GM18861 (cell line): ENCODE data around the gene GPR176.
"Not testable (repeated sequence)": the region's sequence is repeated elsewhere in the genome, so short reads cannot be mapped to it uniquely, and the experiment has no call there.

Experiments
- ATAC-seq: cut with Tn5 transposase; IDR thresholded peaks from one replicate; pipeline ENCODE4 v1.9.1; 2021; ENCODE audit not compliant: unreplicated experiment

The GPR176 gene

GRCh38 chr15:39817892-39818291 lies 102.2 kb downstream of the GPR176 start:
- ATAC-seq: no peak

- ATAC-seq: no peak
Measured at GRCh38 chr15:39814489-39814888, 105.6 kb downstream of the GPR176 start.

- not testable (repeated sequence) for ATAC-seq
Measured at GRCh38 chr15:39812651-39813050, 107.4 kb downstream of the GPR176 start.

DNA sequence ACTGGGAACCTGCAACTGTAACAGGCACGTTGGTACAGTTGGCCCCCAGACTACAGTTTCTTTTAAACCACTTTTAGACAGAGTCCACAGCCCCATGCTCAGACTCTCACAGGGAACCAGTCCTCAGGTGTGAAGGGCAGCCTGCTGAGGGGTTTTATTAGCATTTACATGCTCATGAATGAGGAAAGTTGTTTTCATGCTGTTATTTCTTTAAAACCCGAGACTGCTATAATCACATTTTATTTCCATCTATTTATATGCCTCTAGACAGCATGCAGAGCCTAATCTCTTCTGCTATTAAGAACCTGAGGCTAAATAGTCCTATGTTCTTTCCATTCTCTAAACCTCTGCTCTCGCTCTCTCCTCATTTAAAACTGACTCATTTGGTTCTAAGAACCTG lies 111.2 kb downstream of the GPR176 start:
- ATAC-seq: no peak

DNA sequence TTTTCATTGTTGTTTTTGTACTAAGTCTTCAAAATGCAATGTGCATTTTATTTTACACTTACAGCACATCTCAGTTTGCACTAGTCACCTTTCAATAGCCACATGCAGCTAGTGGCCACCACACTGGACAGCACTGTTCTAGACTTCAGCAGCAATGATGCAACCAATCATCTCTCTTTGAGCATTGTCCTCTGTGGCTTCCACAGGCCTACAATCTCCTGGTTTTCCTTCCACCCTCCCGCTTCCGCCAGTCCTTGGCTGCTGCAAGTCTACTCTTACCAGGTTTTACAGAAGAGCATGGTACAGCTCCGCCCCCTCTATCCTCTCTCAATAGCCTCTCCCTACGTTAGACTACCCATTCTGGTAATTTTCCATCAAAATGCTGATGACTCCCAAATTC lies 112.3 kb downstream of the GPR176 start:
- ATAC-seq: no peak

GRCh38 chr15:39804026-39804425 lies 116.0 kb downstream of the GPR176 start:
- no peak for ATAC-seq

DNA sequence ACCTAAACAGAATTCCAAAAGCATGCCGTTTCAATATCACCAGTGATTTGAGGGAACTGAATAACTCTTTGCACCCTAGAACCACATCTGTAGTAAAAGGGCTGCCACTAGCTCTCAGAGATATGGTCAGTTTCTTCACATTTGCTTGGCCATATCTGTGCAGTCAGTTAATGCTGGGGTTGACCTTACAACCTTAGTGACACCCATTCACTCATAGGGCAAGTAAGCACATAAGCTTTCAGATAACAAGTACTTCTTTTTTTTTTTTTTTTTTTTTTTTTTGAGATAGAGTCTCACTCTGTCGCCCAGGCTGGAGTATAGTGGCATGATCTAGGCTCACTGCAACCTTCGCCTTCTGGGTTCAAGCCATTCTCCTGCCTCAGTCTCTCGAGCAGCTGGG lies 117.0 kb downstream of the GPR176 start:
- ATAC-seq: no peak

DNA sequence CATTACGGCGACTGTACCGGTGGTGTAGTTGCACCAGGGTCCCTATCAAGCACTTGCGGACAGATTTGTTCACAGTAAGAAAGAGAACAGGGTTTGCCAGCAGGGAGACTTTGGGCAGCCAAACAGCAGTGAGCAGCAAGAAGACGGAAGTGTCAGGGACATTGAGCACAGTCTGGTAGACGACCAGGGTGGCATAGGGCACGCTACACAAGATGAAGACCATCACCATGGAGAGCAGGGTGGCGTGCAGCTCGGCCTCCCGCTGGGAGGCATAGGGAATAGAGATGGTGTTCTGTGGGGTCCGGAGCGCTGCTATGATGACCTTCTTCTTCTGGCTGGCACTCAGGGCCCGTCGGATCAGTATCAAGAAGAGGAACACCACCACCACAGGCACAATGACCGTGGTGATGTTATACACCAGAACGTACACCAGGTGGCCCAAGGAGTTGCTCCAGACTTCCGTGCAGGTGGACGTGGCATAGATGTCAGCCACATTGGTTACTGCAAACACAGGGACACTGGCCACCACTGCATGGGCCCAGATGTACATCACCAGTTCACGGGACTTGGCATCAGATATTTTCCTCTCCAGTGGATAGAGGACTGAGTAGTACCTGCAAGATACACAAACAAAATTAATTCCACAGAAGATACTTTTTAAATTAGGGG lies 118.3 kb downstream of the GPR176 start:
- ATAC-seq: peak; percentile 63

DNA sequence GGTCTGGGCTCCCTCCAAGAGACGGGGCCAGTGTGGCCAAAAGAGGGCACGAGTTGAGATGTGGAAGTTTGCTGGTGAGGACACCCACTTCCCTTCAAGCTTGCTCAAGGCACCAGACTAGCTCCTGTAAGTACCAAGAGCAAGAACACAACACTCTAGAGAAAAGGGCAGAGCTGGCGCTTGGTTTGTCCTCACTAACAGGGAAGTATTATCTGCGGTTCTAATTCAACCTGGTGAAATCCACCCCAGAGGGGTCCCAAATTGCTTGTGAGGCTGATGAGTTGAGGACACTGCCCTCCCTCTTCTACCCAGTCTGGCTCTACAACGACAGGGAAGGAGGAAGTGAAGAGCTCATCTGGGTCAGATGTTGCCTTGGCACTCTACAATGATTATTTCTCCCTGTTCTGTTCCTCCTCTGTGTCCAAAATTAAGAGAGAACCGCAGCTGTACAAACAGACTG lies 120.5 kb downstream of the GPR176 start:
- no peak for ATAC-seq

DNA sequence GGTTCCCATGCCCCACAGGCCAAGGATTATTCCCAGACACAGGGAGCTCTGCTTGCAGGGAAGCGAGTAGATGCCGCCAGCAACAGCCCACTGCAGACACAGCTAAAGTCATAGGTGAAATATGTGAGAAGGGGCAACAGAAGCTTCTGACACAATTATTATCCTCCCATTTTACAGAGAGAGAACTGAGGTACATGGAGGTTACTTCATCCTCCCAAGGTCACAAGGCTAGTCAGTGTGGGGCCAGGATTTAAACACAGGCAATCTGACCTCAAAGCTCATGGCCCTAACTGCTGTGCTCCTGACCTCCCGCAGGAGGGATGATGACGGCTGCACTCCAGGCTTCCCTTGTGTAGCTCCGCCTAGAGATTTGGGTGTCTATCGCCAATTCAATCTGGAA lies 121.7 kb downstream of the GPR176 start:
- ATAC-seq: no peak

- ATAC-seq: no peak
Measured at GRCh38 chr15:39797407-39797806, 122.7 kb downstream of the GPR176 start.

GRCh38 chr15:39796601-39797000 lies 123.5 kb downstream of the GPR176 start:
- ATAC-seq: no peak

- no peak for ATAC-seq
Measured at GRCh38 chr15:39795486-39795885, 124.6 kb downstream of the GPR176 start.

DNA sequence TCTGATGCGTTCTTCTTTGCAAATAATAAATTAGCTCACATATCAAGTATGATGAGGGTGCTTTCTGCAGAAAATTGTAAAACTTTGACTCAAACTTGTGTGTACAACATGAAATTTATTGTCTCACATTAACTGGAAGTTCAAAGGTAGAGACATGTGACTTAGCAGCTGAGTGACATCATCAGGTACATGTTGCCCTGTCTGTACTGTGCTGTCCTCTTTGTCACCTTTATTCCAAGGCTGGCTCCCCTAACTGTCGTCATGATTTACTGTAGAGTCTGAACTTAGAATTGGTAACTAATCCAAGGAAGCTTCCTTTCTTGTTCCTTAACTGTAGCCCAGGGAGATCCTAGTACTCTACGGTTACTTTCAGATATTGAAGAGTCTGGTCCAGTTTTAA lies 125.1 kb downstream of the GPR176 start:
- ATAC-seq: no peak

- ATAC-seq: no peak
Measured at GRCh38 chr15:39793923-39794322, 126.1 kb downstream of the GPR176 start.

DNA sequence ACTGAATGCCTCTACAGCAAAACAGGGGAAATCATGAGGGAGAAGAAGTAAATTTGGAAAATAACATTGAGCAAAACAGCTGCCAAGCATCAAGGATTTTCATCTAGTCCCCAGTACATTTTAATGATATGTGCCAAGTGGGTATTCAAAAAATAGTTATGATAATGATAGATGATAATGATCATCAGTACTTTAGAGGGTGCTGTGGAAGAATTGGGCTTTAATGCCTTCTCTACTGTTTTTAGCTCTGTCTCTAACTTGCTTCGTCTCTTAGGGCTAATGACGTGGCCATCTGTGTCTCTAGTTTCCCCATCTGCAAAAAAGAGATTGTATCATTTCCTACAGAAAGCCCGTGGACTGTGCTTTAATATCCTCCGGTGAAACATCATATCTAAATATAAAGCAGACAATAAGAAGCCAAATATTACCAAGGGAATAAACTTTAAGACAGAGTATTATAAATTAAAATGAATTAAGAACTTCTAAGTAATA lies 127.2 kb downstream of the GPR176 start:
- no peak for ATAC-seq

DNA sequence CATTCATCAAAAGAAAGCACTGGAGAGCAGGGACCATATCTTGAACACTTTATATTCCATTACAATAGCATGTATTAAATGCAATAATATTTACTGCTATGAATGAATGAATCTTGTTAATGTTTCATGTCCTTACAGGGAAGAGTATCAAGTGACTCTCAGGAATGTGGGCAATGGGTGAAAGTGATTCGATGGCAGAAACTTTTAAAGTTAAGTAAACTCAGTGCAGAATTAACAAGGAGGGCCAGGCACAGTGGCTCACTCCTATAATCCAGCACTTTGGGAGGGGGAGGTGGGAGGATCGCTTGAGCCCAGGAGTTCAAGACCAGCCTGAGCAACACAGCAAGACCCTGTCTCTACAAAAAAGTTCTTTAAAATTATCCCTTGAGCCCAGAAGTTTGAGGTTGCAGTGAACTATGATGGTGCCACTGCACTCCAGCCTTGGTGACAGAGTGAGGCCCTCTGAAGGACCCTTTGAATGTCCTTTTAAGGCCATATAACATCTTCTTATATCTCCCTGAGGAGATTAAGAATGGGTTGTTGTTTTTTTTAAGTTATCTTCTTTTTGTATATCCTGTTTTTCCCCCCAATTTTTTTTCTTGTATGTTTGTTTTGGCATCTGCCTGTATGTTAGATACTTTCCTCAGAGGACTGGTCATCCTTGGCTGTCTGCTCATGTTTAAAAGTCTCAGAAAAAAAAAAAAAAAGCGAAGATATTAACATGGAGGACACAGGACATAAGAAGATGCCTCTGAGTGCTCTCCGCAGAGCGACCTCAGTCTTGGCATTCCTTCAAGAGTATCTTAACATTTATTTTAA lies 127.8 kb downstream of the GPR176 start:
- ATAC-seq: no peak

DNA sequence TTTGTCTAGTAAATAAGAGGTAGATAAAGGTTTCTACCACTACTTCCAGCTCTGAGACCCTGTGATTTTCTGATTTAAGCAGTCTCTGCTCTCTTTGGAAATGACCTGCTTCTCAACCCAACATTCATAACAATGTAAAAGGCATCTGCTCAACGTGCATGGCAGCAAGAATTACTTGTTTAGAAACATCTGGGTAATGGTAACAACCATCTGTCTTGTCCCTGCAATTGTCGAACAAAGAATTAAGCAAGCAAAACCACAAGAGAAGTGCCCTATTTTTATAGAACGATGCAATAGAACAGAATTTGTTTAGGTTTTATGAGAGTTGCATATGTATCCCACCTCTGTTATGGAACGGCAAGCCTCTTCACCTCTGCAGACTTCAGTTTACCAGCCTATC lies 130.3 kb downstream of the GPR176 start:
- no peak for ATAC-seq

GRCh38 chr15:39788800-39789565 lies 131.1 kb downstream of the GPR176 start:
- no peak for ATAC-seq

DNA sequence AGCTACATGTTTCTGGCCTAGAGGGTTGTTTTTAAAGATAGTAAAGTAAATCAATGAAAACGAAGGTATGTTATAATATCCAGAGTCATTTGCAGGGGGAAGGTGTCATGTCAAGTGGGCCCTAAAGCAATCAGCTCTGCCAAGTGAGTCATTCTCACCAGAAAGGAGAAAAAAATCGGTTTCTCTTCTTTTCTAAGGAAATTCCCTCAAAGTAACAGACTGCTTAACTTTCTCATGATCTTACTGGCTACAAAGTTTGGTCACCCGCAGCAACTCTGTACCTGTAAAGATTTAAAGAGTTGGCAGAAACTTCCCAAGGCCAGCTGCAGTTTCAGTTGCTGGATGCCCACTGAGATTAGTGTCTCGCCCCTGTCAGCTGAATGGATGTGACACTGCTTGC lies 132.0 kb downstream of the GPR176 start:
- no peak for ATAC-seq

DNA sequence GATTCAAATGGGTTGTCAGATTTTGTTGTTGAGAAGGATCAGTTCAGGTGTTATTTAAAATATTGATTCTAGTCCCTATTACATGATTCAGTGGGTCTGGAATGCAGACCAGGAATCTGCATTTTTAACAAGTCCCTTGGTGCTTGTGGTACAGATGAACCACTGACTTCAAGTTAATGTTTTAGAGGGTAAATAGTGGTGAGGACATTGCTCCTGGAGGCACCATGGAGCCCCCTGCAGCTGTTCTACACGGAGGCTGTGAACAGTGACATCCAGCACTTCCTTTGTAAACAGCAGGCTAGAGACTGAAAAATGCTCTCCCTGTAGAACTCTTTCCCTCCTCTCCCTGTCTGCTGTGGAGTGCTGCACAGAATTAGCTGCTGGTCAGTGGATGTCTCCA lies 132.6 kb downstream of the GPR176 start:
- no peak for ATAC-seq
